Measurements from ENCODE around the gene RXFP2.

Gene RXFP2

GRCh38 chr13:31767175-31767900, 28.0 kb downstream of the RXFP2 start:
- DNase-seq (ENCODE audit: low read depth in 2 of 2) = no peak

DNA sequence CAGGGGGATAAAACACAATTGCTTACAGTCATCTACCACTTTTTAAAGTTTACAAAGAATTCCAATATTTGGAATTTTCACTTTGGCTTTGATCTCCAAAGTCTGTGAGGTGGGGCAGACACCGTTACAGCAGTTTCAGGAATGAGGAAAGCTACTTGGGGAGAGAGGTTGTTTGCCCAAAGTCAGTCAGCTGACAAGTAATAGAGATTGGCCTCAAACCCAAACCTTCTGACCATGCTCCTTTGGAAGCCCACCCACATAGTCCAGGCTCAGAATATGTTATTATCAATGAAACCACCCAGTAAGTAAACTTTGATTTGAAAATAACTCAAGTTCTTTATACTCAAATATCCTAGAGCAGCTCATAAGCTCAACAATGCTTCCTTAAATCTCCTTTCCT, 29.0 kb downstream of the RXFP2 start:
- no peak for DNase-seq (ENCODE audit: low read depth in 2 of 2)

DNA sequence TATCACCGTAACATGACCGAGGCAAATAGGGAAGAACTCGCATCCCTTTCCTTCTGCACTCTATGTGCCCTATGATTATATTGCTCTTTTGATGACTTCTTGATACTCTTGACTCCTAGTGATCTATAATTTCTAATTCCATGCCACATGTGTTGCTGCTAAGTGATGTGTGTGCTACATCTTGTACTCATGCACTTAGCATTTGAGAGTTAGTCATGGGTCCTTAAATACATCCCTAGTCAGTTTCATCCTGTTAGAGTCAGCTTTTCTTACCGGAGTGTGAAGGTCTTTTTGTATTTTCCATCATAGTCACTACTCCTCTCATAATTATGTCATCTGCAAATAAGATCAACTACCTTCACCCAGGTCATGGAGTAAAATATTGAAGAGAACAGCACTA, 30.2 kb downstream of the RXFP2 start:
- no peak for DNase-seq (ENCODE audit: low read depth in 2 of 2)

DNA sequence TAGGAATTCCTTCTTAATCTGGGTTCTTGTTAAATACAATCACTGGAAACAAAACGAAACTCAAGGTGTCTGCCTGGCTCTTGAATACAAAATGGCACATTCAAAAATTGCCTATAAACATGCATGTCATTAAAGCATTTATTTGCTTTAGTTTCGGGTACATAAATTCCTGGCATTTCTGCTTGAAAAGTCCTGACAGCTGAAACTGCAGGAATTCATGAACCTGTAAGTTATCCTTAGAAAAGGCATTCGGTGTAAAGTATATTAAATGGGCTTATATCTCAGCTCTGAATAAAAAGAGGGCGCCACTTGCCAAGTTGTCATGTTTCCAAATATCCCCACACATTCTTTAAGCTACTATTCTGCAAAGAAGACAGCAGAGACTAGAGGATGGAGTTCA, 32.9 kb downstream of the RXFP2 start:
- no peak for DNase-seq (ENCODE audit: low read depth in 2 of 2)

GRCh38 chr13:31773538-31773937, 34.2 kb downstream of the RXFP2 start:
- DNase-seq (ENCODE audit: low read depth in 2 of 2) = no peak

DNA sequence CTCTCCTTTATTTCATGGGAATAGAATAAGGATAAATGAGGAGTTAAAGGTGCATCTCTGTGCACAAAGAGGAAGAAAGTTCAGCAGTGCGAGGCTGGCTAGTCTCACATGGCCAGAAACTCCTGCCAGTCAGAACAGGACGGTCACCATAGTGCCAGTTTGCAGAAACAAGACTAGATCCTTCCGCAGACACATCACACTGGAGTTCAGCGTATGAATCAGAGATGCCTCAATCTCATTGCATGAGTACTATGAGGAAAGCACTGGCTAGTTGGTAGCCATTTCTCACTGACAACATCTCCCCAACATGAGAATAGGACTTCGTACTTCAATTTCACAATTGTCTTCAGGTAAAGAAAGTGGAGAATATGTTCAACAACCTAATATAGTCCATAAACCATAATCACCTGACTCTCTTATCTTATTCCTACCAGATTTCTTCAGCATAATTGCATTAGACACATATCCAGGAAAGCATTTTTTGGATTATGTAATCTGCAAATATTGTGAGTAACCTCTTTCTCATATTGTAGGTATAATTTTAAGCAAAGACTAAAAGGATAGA, 34.9 kb downstream of the RXFP2 start:
- no peak for DNase-seq (ENCODE audit: low read depth in 2 of 2)

DNA sequence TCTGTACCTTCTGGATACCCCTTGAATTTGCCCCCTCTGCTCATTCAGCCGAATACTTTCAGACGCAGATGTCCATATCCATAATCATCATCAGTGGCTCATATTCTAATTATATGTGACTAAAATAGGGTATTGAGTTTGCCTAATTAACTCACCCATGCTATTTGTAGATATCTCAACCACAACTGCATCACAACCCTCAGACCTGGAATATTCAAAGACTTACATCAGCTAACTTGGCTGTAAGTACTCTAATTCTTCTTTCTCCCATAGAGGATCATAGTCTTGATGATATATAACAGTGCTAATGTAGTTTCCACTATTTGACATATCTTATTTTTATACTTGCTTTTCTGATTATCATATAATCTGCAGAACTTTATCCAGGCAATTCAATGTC, 35.8 kb downstream of the RXFP2 start:
- DNase-seq (ENCODE audit: low read depth in 2 of 2) = no peak

- no peak for DNase-seq (ENCODE audit: low read depth in 2 of 2)
These were observed 36.4 kb downstream of the RXFP2 start for GRCh38 chr13:31775686-31776085.

DNA sequence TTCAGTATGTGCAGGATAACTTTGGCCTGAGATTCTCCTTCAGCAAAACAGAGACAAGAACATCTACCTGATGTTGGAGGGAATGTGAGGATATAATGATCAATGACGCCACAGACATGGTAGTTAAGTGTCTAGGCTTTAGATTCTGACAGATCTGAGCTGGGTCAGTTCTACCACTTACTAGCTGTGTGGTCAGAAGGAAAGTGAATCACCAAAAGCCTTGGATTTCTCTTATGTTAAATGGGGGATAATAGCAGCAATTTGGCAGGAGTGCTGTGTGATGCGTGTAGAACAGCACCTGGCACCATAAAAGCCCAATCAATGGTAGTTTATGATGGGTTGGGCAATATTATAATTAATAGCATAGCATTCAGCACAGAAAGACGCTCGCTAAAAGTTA, 41.7 kb downstream of the RXFP2 start:
- no peak for DNase-seq (ENCODE audit: low read depth in 2 of 2)

GRCh38 chr13:31786011-31786410, 46.7 kb downstream of the RXFP2 start:
- DNase-seq (ENCODE audit: low read depth in 2 of 2) = no peak

- no peak for DNase-seq (ENCODE audit: low read depth in 2 of 2)
These were observed 51.7 kb downstream of the RXFP2 start for GRCh38 chr13:31790992-31791391.

- no peak for DNase-seq (ENCODE audit: low read depth in 2 of 2)
These were observed 53.9 kb downstream of the RXFP2 start for GRCh38 chr13:31793246-31793645.

DNA sequence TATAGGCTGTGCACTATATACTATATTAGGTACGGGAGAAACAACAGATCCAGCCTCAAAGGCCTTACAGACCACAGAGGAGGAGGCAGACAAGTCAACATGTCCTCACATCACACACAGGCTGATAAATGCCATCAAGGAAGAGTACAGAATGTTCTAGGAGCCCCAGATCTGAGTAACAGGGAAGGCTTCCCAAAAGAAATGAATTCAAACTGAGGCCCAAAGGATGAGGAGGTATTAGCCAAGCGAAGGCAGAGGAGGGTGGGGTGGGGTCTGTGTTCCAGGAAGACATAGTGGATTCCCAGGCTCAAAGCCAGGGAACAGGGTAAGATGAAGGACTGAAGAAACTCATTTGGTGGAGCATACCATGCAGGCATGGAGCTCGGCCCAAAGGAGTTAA, 55.1 kb downstream of the RXFP2 start:
- no peak for DNase-seq (ENCODE audit: low read depth in 2 of 2)

- DNase-seq (ENCODE audit: low read depth in 2 of 2) = no peak
These were observed 57.9 kb downstream of the RXFP2 start for GRCh38 chr13:31797154-31797775.

GRCh38 chr13:31798189-31798588, 58.9 kb downstream of the RXFP2 start:
- DNase-seq (ENCODE audit: low read depth in 2 of 2) = no peak

- no peak for DNase-seq (ENCODE audit: low read depth in 2 of 2)
These were observed 61.8 kb downstream of the RXFP2 start for GRCh38 chr13:31801088-31801487.

DNA sequence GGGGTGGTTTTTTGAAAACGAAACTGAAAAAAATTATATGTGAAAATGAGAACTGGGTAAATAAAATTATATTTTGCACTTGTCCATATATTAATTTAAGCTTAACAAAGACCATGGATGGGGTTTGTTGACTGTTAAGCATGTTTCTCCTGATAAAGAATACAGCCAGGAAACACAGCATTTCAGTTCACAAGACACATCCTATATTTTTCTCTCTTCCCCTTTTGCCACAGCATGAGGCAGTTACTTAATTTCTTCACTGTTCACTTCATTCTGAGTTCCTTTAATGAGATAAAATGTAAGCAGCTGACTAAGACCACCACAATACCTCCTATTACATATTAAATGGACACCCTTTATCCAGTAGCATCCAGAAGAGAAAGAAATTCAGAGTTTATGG, 64.0 kb downstream of the RXFP2 start:
- DNase-seq (ENCODE audit: low read depth in 2 of 2) = no peak

GRCh38 chr13:31805841-31806240, 66.5 kb downstream of the RXFP2 start:
- DNase-seq (ENCODE audit: low read depth in 2 of 2) = no peak

DNA sequence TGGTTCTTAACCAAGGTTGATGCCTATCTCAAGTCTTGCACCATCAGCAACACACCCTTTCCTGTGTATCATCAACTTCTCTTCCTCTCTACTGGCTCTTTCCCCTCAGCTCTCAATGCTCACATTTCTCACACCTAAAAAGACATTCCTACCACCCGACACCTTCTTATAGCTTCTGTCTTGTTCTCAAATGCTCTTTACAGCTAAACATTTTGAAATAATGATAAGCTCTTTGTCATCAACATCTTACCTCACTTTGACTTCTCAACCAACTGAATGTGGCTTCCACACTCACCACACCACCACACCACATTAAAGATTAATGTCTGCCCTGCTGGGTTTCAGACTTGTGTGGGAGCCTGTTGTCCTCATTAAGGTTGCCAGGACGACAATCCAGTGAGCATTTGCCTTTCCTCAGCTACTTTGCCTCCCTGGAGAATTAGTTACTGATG, 67.8 kb downstream of the RXFP2 start:
- DNase-seq (ENCODE audit: low read depth in 2 of 2) = peak in 1 of 2 donors; percentile 1

DNA sequence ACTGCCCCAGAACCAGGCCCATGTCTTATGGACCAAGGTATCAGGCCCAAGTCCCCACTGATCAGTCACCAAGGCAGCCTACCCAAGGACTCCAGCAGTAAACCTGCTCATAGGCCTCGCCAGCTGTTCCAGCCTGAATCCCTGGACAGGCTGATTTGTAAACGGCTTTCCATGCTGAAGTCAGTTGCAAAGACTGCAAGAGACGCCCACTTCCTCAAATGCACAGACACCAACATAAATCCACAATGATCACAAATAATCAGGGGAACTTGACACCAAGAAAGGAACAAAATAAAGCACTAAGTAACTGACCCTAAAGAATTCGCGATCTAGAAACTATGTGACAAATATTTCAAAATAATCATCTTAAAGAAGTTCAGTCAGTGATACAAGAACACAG, 75.2 kb downstream of the RXFP2 start:
- DNase-seq (ENCODE audit: low read depth in 2 of 2) = no peak

- DNase-seq (ENCODE audit: low read depth in 2 of 2) = no peak
These were observed 76.2 kb downstream of the RXFP2 start for GRCh38 chr13:31815361-31816144.

GRCh38 chr13:31818236-31818635, 78.9 kb downstream of the RXFP2 start:
- DNase-seq (ENCODE audit: low read depth in 2 of 2) = no peak
